SK-N-SH (cell line): ENCODE results near the gene RABGAP1L. TPM values are rescaled to one million over a fixed set of nuclear protein-coding genes. Genes with fewer than 3 reads are reported as not detected.

Experiments
- CTCF ChIA-PET: fragments of 300-600, 350-600 bp; formaldehyde crosslinking; extraction: SDS; loops from one replicate; lab custom pipeline; 2021; lab: Yijun Ruan, JAX
- POLR2A ChIA-PET: fragments of 350-600 bp; sonication (Branson Sonifier 250); formaldehyde crosslinking; extraction: SDS; loops from one replicate; lab custom pipeline; 2020; ENCODE audit warnings: antibody characterized with exemption, inconsistent platforms; lab: Yijun Ruan, JAX
- DNase-seq: peaks from one replicate; pipeline ENCODE4 v3.0.0; 2012
- H2AFZ ChIP-seq: fragments of 200-600 bp; sonication (generic); 2 replicates; pipeline ENCODE4 v1.8.1; 2016; ENCODE audit warnings: antibody characterized with exemption, mild to moderate bottlenecking, low read depth
- H3F3A ChIP-seq: fragments of 200-600 bp; sonication (generic); replicated peaks from 2 replicates; pipeline ENCODE3; 2016; ENCODE audit warnings: antibody characterized with exemption, mild to moderate bottlenecking; ENCODE audit not compliant: insufficient read depth
- H3K27ac ChIP-seq, 2 experiments: fragments of 200-500 bp in 1 of 2; fragments of 200-600 bp in 1 of 2; sonication (Bioruptor generic) in 1 of 2; sonication (generic), shearing (Covaris generic) in 1 of 2; 2 replicates each; pipeline versions ENCODE4 v1.5.1 to v1.6.1; 2014 to 2016; ENCODE audit warnings: low read depth in 2 of 2, inconsistent platforms in 1 of 2, low read length in 1 of 2, mild to moderate bottlenecking in 1 of 2, mixed read lengths in 1 of 2
- H3K27me3 ChIP-seq: fragments of 200-600 bp; sonication (generic), shearing (Covaris generic); 2 replicates; pipeline ENCODE4 v1.6.1; 2016; ENCODE audit warnings: mixed run types; ENCODE audit not compliant: insufficient read depth
- H3K36me3 ChIP-seq, 2 experiments: fragments of 200-500 bp in 1 of 2; fragments of 200-600 bp in 1 of 2; sonication (Bioruptor generic) in 1 of 2; sonication (generic) in 1 of 2; replicated peaks in 1 of 2; 2 replicates each; pipeline versions ENCODE3 to v1.5.1; 2014 to 2016; ENCODE audit warnings: low read length in 1 of 2, mild to moderate bottlenecking in 1 of 2; ENCODE audit not compliant: insufficient read depth in 2 of 2, control insufficient read depth in 1 of 2
- H3K4me1 ChIP-seq, 2 experiments: fragments of 200-500 bp in 1 of 2; fragments of 200-600 bp in 1 of 2; sonication (Bioruptor generic) in 1 of 2; sonication (generic), shearing (Covaris generic) in 1 of 2; 2 replicates each; pipeline versions ENCODE4 v1.5.1 to v1.6.1; 2014 to 2016; ENCODE audit warnings: low read depth in 1 of 2, low read length in 1 of 2, mixed run types in 1 of 2; ENCODE audit not compliant: insufficient read depth in 2 of 2, control insufficient read depth in 1 of 2
- H3K4me2 ChIP-seq: fragments of 200-600 bp; sonication (generic), shearing (Covaris generic); 2 replicates; pipeline ENCODE4 v1.6.1; 2017; ENCODE audit warnings: mixed run types
- H3K4me3 ChIP-seq, 2 experiments: fragments of 200-500 bp in 1 of 2; fragments of 200-600 bp in 1 of 2; sonication (Bioruptor generic) in 1 of 2; sonication (generic), shearing (Covaris generic) in 1 of 2; 2 replicates each; pipeline versions ENCODE4 v1.5.1 to v1.8.1; 2014 to 2016; ENCODE audit warnings: low read depth in 2 of 2, inconsistent platforms in 1 of 2, low read length in 1 of 2, mild to moderate bottlenecking in 1 of 2, mixed read lengths in 1 of 2, moderate library complexity in 1 of 2
- H3K79me2 ChIP-seq: fragments of 200-600 bp; sonication (generic); 2 replicates; pipeline ENCODE4 v1.8.1; 2017; ENCODE audit warnings: mild to moderate bottlenecking; ENCODE audit not compliant: insufficient read depth
- H3K9ac ChIP-seq: fragments of 200-600 bp; sonication (generic); 2 replicates; pipeline ENCODE4 v1.6.1; 2017; ENCODE audit warnings: mixed run types
- H3K9me2 ChIP-seq: fragments of 200-600 bp; sonication (generic); 2 replicates; pipeline ENCODE4 v1.6.1; 2017; ENCODE audit warnings: mixed run types
- H3K9me3 ChIP-seq: fragments of 200-600 bp; sonication (generic); 2 replicates; pipeline ENCODE4 v1.6.1; 2017; ENCODE audit warnings: mixed run types, mild to moderate bottlenecking, moderate library complexity
- H4K20me1 ChIP-seq: fragments of 200-600 bp; sonication (generic); 2 replicates; pipeline ENCODE4 v1.6.1; 2017; ENCODE audit warnings: mild to moderate bottlenecking, mixed run types; ENCODE audit not compliant: insufficient read depth
- ELF1 ChIP-seq: IDR thresholded peaks from 2 replicates; pipeline ENCODE4 v1.4.0; 2012
- GABPA ChIP-seq: IDR thresholded peaks from 2 replicates; pipeline ENCODE4 v1.4.0; 2012; ENCODE audit warnings: low read depth, mild to moderate bottlenecking
- JUND ChIP-seq: IDR thresholded peaks from 2 replicates; pipeline ENCODE4 v1.4.0; 2012
- MAX ChIP-seq: IDR thresholded peaks from 2 replicates; pipeline ENCODE4 v1.4.0; 2012; ENCODE audit warnings: low read depth
- MXI1 ChIP-seq: IDR thresholded peaks from 2 replicates; pipeline ENCODE4 v1.6.1; 2012; ENCODE audit warnings: mild to moderate bottlenecking, low read depth, low read length, improper control_type of control experiment
- NFIC ChIP-seq: IDR thresholded peaks from 2 replicates; pipeline ENCODE4 v1.4.0; 2012; ENCODE audit warnings: borderline replicate concordance
- NRF1 ChIP-seq: IDR thresholded peaks from 2 replicates; pipeline ENCODE4 v1.6.1; 2012; ENCODE audit warnings: low read depth, mild to moderate bottlenecking, low read length
- POLR2AphosphoS5 ChIP-seq: IDR thresholded peaks from 2 replicates; pipeline ENCODE4 v1.6.1; 2012; ENCODE audit warnings: low read depth, low read length
- RXRA ChIP-seq: IDR thresholded peaks from 2 replicates; pipeline ENCODE4 v1.4.0; 2012; ENCODE audit warnings: low read depth, mild to moderate bottlenecking, borderline replicate concordance
- TAF1 ChIP-seq: IDR thresholded peaks from 2 replicates; pipeline ENCODE4 v1.6.1; 2012; ENCODE audit warnings: low read depth, mild to moderate bottlenecking, low read length, moderate library complexity, borderline replicate concordance
- USF1 ChIP-seq: IDR thresholded peaks from 2 replicates; pipeline ENCODE4 v1.4.0; 2012; ENCODE audit warnings: low read depth, borderline replicate concordance
- USF2 ChIP-seq: fragments of 150-350 bp; IDR thresholded peaks from 2 replicates; pipeline ENCODE4 v1.6.1; 2017; ENCODE audit warnings: antibody characterized with exemption, low read length, low read depth, borderline replicate concordance
- WGBS: methylation state at CpG from one replicate; pipeline ENCODE4 v1.1.6; 2017; ENCODE audit warnings: low lambda C conversion rate; 5-methylcytosine and 5-hydroxymethylcytosine counted together
- polyA plus RNA-seq, 3 experiments: library from polyadenylated mRNA; depleted of rRNA; stranded (reverse); fragments of >200 nt; gene quantifications; 2 replicates each; pipeline ENCODE4 v1.2.3, GENCODE V29; 2012
- TF ChIP-seq, protein P1 (sequence below): IDR thresholded peaks from 2 replicates; pipeline ENCODE4 v1.6.1; 2012; ENCODE audit warnings: mild to moderate bottlenecking, low read depth, low read length, moderate library complexity

Gene RABGAP1L
- polyA plus RNA-seq, 1 of the 3 experiments (the other 2 are of a cell fraction), result 7.2 TPM

- CTCF ChIA-PET, result no interaction called here
- Histone ChIP-seq H3F3A (no peaks in the 10 kb centered on the region), H3K27ac (no peak overlapping the region)
- TF ChIP-seq GABPA (no peak), NFIC (no peak), TAF1 (no peak), RXRA (no peak), POLR2AphosphoS5 (no peak), JUND (no peak), MAX (no peak), MXI1 (no peak), USF2 (no peak), USF1 (no peak), ELF1 (no peak), NRF1 (no peak)
- TF ChIP-seq, protein P1, sequence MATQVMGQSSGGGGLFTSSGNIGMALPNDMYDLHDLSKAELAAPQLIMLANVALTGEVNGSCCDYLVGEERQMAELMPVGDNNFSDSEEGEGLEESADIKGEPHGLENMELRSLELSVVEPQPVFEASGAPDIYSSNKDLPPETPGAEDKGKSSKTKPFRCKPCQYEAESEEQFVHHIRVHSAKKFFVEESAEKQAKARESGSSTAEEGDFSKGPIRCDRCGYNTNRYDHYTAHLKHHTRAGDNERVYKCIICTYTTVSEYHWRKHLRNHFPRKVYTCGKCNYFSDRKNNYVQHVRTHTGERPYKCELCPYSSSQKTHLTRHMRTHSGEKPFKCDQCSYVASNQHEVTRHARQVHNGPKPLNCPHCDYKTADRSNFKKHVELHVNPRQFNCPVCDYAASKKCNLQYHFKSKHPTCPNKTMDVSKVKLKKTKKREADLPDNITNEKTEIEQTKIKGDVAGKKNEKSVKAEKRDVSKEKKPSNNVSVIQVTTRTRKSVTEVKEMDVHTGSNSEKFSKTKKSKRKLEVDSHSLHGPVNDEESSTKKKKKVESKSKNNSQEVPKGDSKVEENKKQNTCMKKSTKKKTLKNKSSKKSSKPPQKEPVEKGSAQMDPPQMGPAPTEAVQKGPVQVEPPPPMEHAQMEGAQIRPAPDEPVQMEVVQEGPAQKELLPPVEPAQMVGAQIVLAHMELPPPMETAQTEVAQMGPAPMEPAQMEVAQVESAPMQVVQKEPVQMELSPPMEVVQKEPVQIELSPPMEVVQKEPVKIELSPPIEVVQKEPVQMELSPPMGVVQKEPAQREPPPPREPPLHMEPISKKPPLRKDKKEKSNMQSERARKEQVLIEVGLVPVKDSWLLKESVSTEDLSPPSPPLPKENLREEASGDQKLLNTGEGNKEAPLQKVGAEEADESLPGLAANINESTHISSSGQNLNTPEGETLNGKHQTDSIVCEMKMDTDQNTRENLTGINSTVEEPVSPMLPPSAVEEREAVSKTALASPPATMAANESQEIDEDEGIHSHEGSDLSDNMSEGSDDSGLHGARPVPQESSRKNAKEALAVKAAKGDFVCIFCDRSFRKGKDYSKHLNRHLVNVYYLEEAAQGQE, result no peak
- TF ChIP-seq, all 33 proteins: peak for 0
- no peaks in the 10 kb centered on the region for H3K79me2 ChIP-seq
- WGBS, result 93% methylated on average over 9 of the region's 10 CpGs
- POLR2A ChIA-PET, result no interaction called here
- no peaks in the 10 kb centered on the region for H3K9me3 ChIP-seq
- no peaks in the 10 kb centered on the region for H3K27me3 ChIP-seq
- DNase-seq, result no peak
- no peaks in the 10 kb centered on the region for H4K20me1 ChIP-seq
- H3K4me3 ChIP-seq, result no peak overlapping the region
- no peaks in the 10 kb centered on the region for H3K4me1 ChIP-seq
- H3K9ac ChIP-seq, result no peak overlapping the region
- peaks cover 0 to 6% of the 10 kb centered on the region in 2 experiments for H3K36me3 ChIP-seq
- H3K9me2 ChIP-seq, result no peaks in the 10 kb centered on the region
- H3K4me2 ChIP-seq, result no peak overlapping the region
- H2AFZ ChIP-seq, result no peak overlapping the region
Measured at GRCh38 chr1:174297351-174297750, 138.0 kb downstream of the RABGAP1L start.
